IMR-90 (cell line): Measurements from ENCODE around the gene CFHR2. TPM values are rescaled to one million over a fixed set of nuclear protein-coding genes. Genes with fewer than 3 reads are reported as not detected.

Experiments
- ATAC-seq: fragments of 200-7000 bp; cut with Tn5 transposase; 2 replicates; pipeline ENCODE4 v1.9.1; 2020; ENCODE audit warnings: low read depth, mild to moderate bottlenecking, moderate library complexity
- BruUV-seq: library from RNA; stranded (reverse); fragments of 400-500 nt; replicated peaks from 2 replicates; lab custom pipeline; 2021; lab: Mats Ljungman, UMichigan
- CTCF ChIA-PET: fragments of 300-600 bp; formaldehyde crosslinking; extraction: SDS; loops from one replicate; lab custom pipeline; 2021; ENCODE audit warnings: antibody characterized with exemption; lab: Yijun Ruan, JAX
- POLR2A ChIA-PET: fragments of 300-600 bp; sonication (Branson Sonifier 250); formaldehyde crosslinking; loops from one replicate; lab custom pipeline; 2022; ENCODE audit warnings: antibody characterized with exemption; ENCODE audit not compliant: unreplicated experiment; lab: Charles Lee
- DNase-seq: peaks from one replicate; pipeline ENCODE4 v3.0.0; 2013
- H2AFZ ChIP-seq: replicated peaks from 2 replicates; pipeline ENCODE3; 2013; ENCODE audit warnings: low read length, mild to moderate bottlenecking; ENCODE audit not compliant: poor library complexity
- H2AK5ac ChIP-seq: 2 replicates; pipeline ENCODE4 v1.6.1; 2013; ENCODE audit warnings: low read depth, low read length, inconsistent platforms
- H2AK9ac ChIP-seq: replicated peaks from 2 replicates; pipeline ENCODE3; 2013; ENCODE audit warnings: mild to moderate bottlenecking, low read depth, low read length, moderate library complexity; ENCODE audit not compliant: poor library complexity
- H2BK120ac ChIP-seq: 2 replicates; pipeline ENCODE4 v1.6.1; 2013; ENCODE audit warnings: low read depth, low read length, inconsistent platforms
- H2BK15ac ChIP-seq: 3 replicates; pipeline ENCODE4 v1.6.1; 2013; ENCODE audit warnings: low read depth, low read length, inconsistent platforms
- H2BK20ac ChIP-seq: 2 replicates; pipeline ENCODE4 v1.6.1; 2013; ENCODE audit warnings: low read depth, mild to moderate bottlenecking, inconsistent platforms, low read length, moderate library complexity
- H2BK5ac ChIP-seq: 2 replicates; pipeline ENCODE4 v1.6.1; 2013; ENCODE audit warnings: mild to moderate bottlenecking, low read depth, low read length, inconsistent platforms; ENCODE audit not compliant: poor library complexity, severe bottlenecking
- H3K14ac ChIP-seq: replicated peaks from 2 replicates; pipeline ENCODE4 v1.6.1; 2013; ENCODE audit warnings: low read depth, low read length, inconsistent platforms
- H3K18ac ChIP-seq: 2 replicates; pipeline ENCODE4 v1.6.1; 2013; ENCODE audit warnings: low read depth, low read length, control low read depth
- H3K23ac ChIP-seq: 2 replicates; pipeline ENCODE4 v1.6.1; 2013; ENCODE audit warnings: low read depth, low read length, inconsistent platforms
- H3K27ac ChIP-seq: 2 replicates; pipeline ENCODE4 v1.5.1; 2013; ENCODE audit warnings: mild to moderate bottlenecking, control low read depth, low read length; ENCODE audit not compliant: insufficient read depth
- H3K27me3 ChIP-seq: 2 replicates; pipeline ENCODE4 v1.6.1; 2013; ENCODE audit warnings: low read length; ENCODE audit not compliant: control insufficient read depth, insufficient read depth
- H3K36me3 ChIP-seq: 2 replicates; pipeline ENCODE4 v1.6.1; 2013; ENCODE audit warnings: low read length, mixed read lengths; ENCODE audit not compliant: control insufficient read depth, insufficient read depth
- H3K4ac ChIP-seq: 2 replicates; pipeline ENCODE4 v1.6.1; 2013; ENCODE audit warnings: low read depth, low read length, inconsistent platforms
- H3K4me1 ChIP-seq: 2 replicates; pipeline ENCODE4 v1.6.1; 2013; ENCODE audit warnings: low read length, mixed read lengths; ENCODE audit not compliant: control insufficient read depth, insufficient read depth
- H3K4me2 ChIP-seq: 2 replicates; pipeline ENCODE4 v1.6.1; 2013; ENCODE audit warnings: low read depth, mild to moderate bottlenecking, control low read depth, low read length, moderate library complexity
- H3K4me3 ChIP-seq: 2 replicates; pipeline ENCODE4 v1.5.1; 2013; ENCODE audit warnings: low read depth, mild to moderate bottlenecking, control low read depth, low read length, moderate library complexity; ENCODE audit not compliant: insufficient read depth
- H3K56ac ChIP-seq: 2 replicates; pipeline ENCODE4 v1.6.1; 2013; ENCODE audit warnings: low read length, inconsistent platforms; ENCODE audit not compliant: insufficient read depth; ENCODE audit errors: extremely low read depth
- H3K79me1 ChIP-seq, 2 experiments: 2 replicates each; pipeline ENCODE4 v1.6.1; 2013; ENCODE audit warnings: low read length in 2 of 2, inconsistent platforms in 1 of 2, low read depth in 1 of 2
- H3K9ac ChIP-seq: 2 replicates; pipeline ENCODE4 v1.6.1; 2013; ENCODE audit warnings: low read depth, low read length, control low read depth
- H3K9me1 ChIP-seq: 2 replicates; pipeline ENCODE4 v1.6.1; 2013; ENCODE audit warnings: low read length, inconsistent platforms; ENCODE audit not compliant: insufficient read depth
- H3K9me3 ChIP-seq: 2 replicates; pipeline ENCODE4 v1.6.1; 2013; ENCODE audit warnings: low read length; ENCODE audit not compliant: control insufficient read depth, insufficient read depth
- H4K20me1 ChIP-seq: 2 replicates; pipeline ENCODE4 v1.6.1; 2013; ENCODE audit warnings: low read length, inconsistent platforms; ENCODE audit not compliant: insufficient read depth
- H4K5ac ChIP-seq: 2 replicates; pipeline ENCODE4 v1.6.1; 2013; ENCODE audit warnings: mild to moderate bottlenecking, low read depth, low read length, control low read depth
- H4K8ac ChIP-seq, 2 experiments: 2 replicates each; pipeline ENCODE4 v1.6.1; 2013; ENCODE audit warnings: low read depth in 2 of 2, low read length in 2 of 2, control low read depth in 1 of 2, inconsistent platforms in 1 of 2
- H4K91ac ChIP-seq: 2 replicates; pipeline ENCODE4 v1.6.1; 2013; ENCODE audit warnings: low read depth, low read length, inconsistent platforms; ENCODE audit not compliant: insufficient read depth
- BHLHE40 ChIP-seq: fragments of 150-350 bp; IDR thresholded peaks from 2 replicates; pipeline ENCODE4 v1.6.1; 2016; ENCODE audit warnings: mild to moderate bottlenecking, low read depth, low read length
- CEBPB ChIP-seq: IDR thresholded peaks from 2 replicates; pipeline ENCODE4 v1.6.1; 2012; ENCODE audit warnings: low read depth, low read length, improper control_type of control experiment
- CHD1 ChIP-seq: IDR thresholded peaks from 2 replicates; pipeline ENCODE4 v1.6.1; 2012; ENCODE audit warnings: low read depth, low read length, improper control_type of control experiment
- CTCF ChIP-seq: conservative IDR thresholded peaks from 2 replicates; pipeline ENCODE4 v1.5.1; 2012; ENCODE audit warnings: mild to moderate bottlenecking, low read depth, low read length, improper control_type of control experiment
- ELK1 ChIP-seq: fragments of 150-350 bp; IDR thresholded peaks from 2 replicates; pipeline ENCODE4 v1.6.1; 2016; ENCODE audit warnings: low read depth, mild to moderate bottlenecking, low read length, moderate library complexity, borderline replicate concordance
- FOS ChIP-seq: fragments of 150-350 bp; IDR thresholded peaks from 2 replicates; pipeline ENCODE4 v1.6.1; 2016; ENCODE audit warnings: low read depth, low read length
- MAFK ChIP-seq: IDR thresholded peaks from 2 replicates; pipeline ENCODE4 v1.6.1; 2012; ENCODE audit warnings: low read depth, low read length, improper control_type of control experiment
- MAZ ChIP-seq: IDR thresholded peaks from 2 replicates; pipeline ENCODE4 v1.6.1; 2012; ENCODE audit warnings: low read depth, mild to moderate bottlenecking, low read length, improper control_type of control experiment, moderate library complexity, borderline replicate concordance
- MXI1 ChIP-seq: IDR thresholded peaks from 2 replicates; pipeline ENCODE4 v1.6.1; 2012; ENCODE audit warnings: low read depth, mild to moderate bottlenecking, low read length, moderate library complexity, borderline replicate concordance
- NFE2L2 ChIP-seq: fragments of 150-350 bp; IDR thresholded peaks from 2 replicates; pipeline ENCODE4 v1.6.1; 2016; ENCODE audit warnings: low read depth, mild to moderate bottlenecking, low read length
- POLR2A ChIP-seq: IDR thresholded peaks from 2 replicates; pipeline ENCODE4 v1.6.1; 2012; ENCODE audit warnings: mild to moderate bottlenecking, low read depth, low read length
- RAD21 ChIP-seq: IDR thresholded peaks from 2 replicates; pipeline ENCODE4 v1.6.1; 2012; ENCODE audit warnings: low read length, improper control_type of control experiment
- RCOR1 ChIP-seq: IDR thresholded peaks from 2 replicates; pipeline ENCODE4 v1.6.1; 2012; ENCODE audit warnings: mild to moderate bottlenecking, low read length, improper control_type of control experiment; ENCODE audit not compliant: insufficient replicate concordance
- RFX5 ChIP-seq: IDR thresholded peaks from 2 replicates; pipeline ENCODE4 v1.8.0; 2012; ENCODE audit warnings: low read depth, mild to moderate bottlenecking, low read length, moderate library complexity
- SMC3 ChIP-seq: fragments of 150-350 bp; IDR thresholded peaks from 2 replicates; pipeline ENCODE4 v1.6.1; 2016; ENCODE audit warnings: low read depth, mild to moderate bottlenecking, antibody characterized with exemption, low read length, moderate library complexity
- USF2 ChIP-seq: fragments of 150-350 bp; IDR thresholded peaks from 2 replicates; pipeline ENCODE4 v1.6.1; 2017; ENCODE audit warnings: mild to moderate bottlenecking, antibody characterized with exemption, low read length, low read depth
- WGBS, 2 experiments: methylation state at CpG; one replicate each; pipeline versions ENCODE4 v1.1.5 to v1.1.7; 2013; ENCODE audit warnings: missing lambda C conversion rate in 2 of 2; ENCODE audit not compliant: insufficient read length in 1 of 2; ENCODE audit errors: extremely low coverage in 2 of 2; 5-methylcytosine and 5-hydroxymethylcytosine counted together
- dilution Hi-C: fragments of 300-500 bp; cut with HindIII; formaldehyde crosslinking; loops from one replicate; pipeline ENCODE4 v1.14.3; 2018; ENCODE audit warnings: low sequenced_read_pairs; ENCODE audit not compliant: unreplicated experiment
- in situ Hi-C: fragments of 300-500 bp; cut with MboI; formaldehyde crosslinking; loops from 3 replicates; pipeline ENCODE4 v1.14.3; 2019; ENCODE audit warnings: low sequenced_read_pairs, inconsistent platforms, mixed read lengths
- intact Hi-C: fragments of 100-400 bp; cut with micrococcal nuclease; formaldehyde crosslinking; loops from 2 replicates; pipeline ENCODE4 v1.10.0; 2022
- polyA plus RNA-seq, 3 experiments: library from polyadenylated mRNA; depleted of rRNA; stranded (reverse); fragments of >200 nt; gene quantifications; 2 replicates each; pipeline ENCODE4 v1.2.3, GENCODE V29; 2012; ENCODE audit warnings: low replicate concordance in 1 of 3
- total RNA-seq: library from RNA; depleted of rRNA; stranded (reverse); fragments of >200 nt; gene quantifications from 2 replicates; pipeline ENCODE4 v1.2.3, GENCODE V29; 2012

Gene CFHR2
- total and polyA plus RNA-seq, 2 of the 4 experiments (the other 2 are of a cell fraction): not detected

- WGBS, 2 experiments: no CpG with 5 or more reads among the region's 1 CpG
- Histone ChIP-seq H2BK120ac (no peak overlapping the region), H3K4ac (no peak overlapping the region), H4K8ac (no peak overlapping the region), H3K56ac (no peak overlapping the region), H4K91ac (no peak overlapping the region), H2AK9ac (no peak overlapping the region), H3K4me2 (no peak overlapping the region), H2BK20ac (no peak overlapping the region), H3K14ac (no peak overlapping the region), H3K27ac (no peak overlapping the region), H2AFZ (no peak overlapping the region), H4K5ac (no peak overlapping the region), H3K23ac (no peak overlapping the region), H3K4me3 (no peak overlapping the region), H4K20me1 (no peaks in the 10 kb centered on the region), H2BK15ac (no peak overlapping the region), H3K36me3 (no peaks in the 10 kb centered on the region), H3K79me1 (no peaks in the 10 kb centered on the region), H3K4me1 (no peaks in the 10 kb centered on the region), H3K9ac (no peak overlapping the region), H3K9me1 (no peaks in the 10 kb centered on the region), H2BK5ac (no peak overlapping the region), H2AK5ac (no peak overlapping the region), H3K9me3 (no peaks in the 10 kb centered on the region), H3K18ac (no peak overlapping the region), H3K27me3 (no peaks in the 10 kb centered on the region)
- ATAC-seq (no peak), DNase-seq (no peak)
- no peak for TF ChIP-seq BHLHE40
- no peak for TF ChIP-seq ELK1
- TF ChIP-seq MAFK: no peak
- no peak for TF ChIP-seq MAZ
- no peak for TF ChIP-seq NFE2L2
- no peak for TF ChIP-seq RCOR1
- TF ChIP-seq CHD1: no peak
- no peak for TF ChIP-seq MXI1
- TF ChIP-seq RFX5: no peak
- TF ChIP-seq RAD21: no peak
- TF ChIP-seq POLR2A: no peak
- no peak for TF ChIP-seq SMC3
- no peak for TF ChIP-seq CTCF
- no peak for TF ChIP-seq USF2
- TF ChIP-seq FOS: no peak
- TF ChIP-seq CEBPB: no peak
- dilution Hi-C loops: no loop called here
- in situ Hi-C loops: no loop called here
- no TSS peak for BruUV-seq
- POLR2A ChIA-PET: no interaction called here
- CTCF ChIA-PET: no interaction called here
- intact Hi-C loops: no loop called here
Measured at GRCh38 chr1:196955926-196956325, 12.4 kb downstream of the CFHR2 start.
